HepG2 (cell line): ENCODE results near the gene MYO18A. TPM values are rescaled to one million over a fixed set of nuclear protein-coding genes. Genes with fewer than 3 reads are reported as not detected.

Source experiments
- ATAC-seq: fragments of 200-7000 bp; cut with Tn5 transposase; 3 replicates; pipeline ENCODE4 v1.9.1; 2020; ENCODE audit warnings: mild to moderate bottlenecking, moderate library complexity
- BruUV-seq: library from RNA; stranded (reverse); fragments of 400-500 nt; replicated peaks from 2 replicates; lab custom pipeline; 2021; lab: Mats Ljungman, UMichigan
- CTCF ChIA-PET: fragments of 300-600 bp; formaldehyde crosslinking; extraction: SDS; loops from one replicate; lab custom pipeline; 2021; ENCODE audit warnings: low total read pairs, inconsistent platforms, low intra/inter-chr PET ratio; lab: Yijun Ruan, JAX
- POLR2A ChIA-PET: fragments of 350-600 bp; sonication (Branson Sonifier 250); formaldehyde crosslinking; loops from one replicate; lab custom pipeline; 2020; ENCODE audit warnings: antibody characterized with exemption, inconsistent platforms; lab: Yijun Ruan, JAX
- DNase-seq: peaks from one replicate; pipeline ENCODE4 v3.0.0-alpha.2; 2015; ENCODE audit warnings: low spot score
- FAIRE-seq: peaks from 3 replicates; lab custom pipeline; 2011; peaks lifted over from hg19 to GRCh38; lab: Jason Lieb, UNC
- H2AFZ ChIP-seq: one replicate; pipeline ENCODE4 v1.6.1; 2011; ENCODE audit warnings: low read length, inconsistent platforms
- H3K27ac ChIP-seq: fragments of 300-600 bp; 3 replicates; pipeline ENCODE4 v1.8.0; 2011; ENCODE audit warnings: mixed run types, mild to moderate bottlenecking, mixed read lengths, low read length, inconsistent platforms; ENCODE audit not compliant: insufficient read depth; ENCODE audit errors: extremely low read length
- H3K27me3 ChIP-seq, 2 experiments: fragments of 200-600 bp in 1 of 2; 2 replicates in 1 of 2; 3 replicates in 1 of 2; pipeline versions ENCODE4 v1.6.0 to v1.8.0; 2011; ENCODE audit warnings: low read length in 2 of 2, mild to moderate bottlenecking in 2 of 2, moderate library complexity in 2 of 2, inconsistent platforms in 1 of 2; ENCODE audit not compliant: insufficient read depth in 2 of 2, control insufficient read depth in 1 of 2
- H3K36me3 ChIP-seq, 2 experiments: fragments of 200-600 bp in 1 of 2; replicated peaks in 1 of 2; 2 replicates in 1 of 2; 3 replicates in 1 of 2; pipeline versions ENCODE4 v1.5.1 to v1.8.0; 2011; ENCODE audit warnings: low read length in 2 of 2, inconsistent platforms in 1 of 2; ENCODE audit not compliant: insufficient read depth in 2 of 2, control insufficient read depth in 1 of 2
- H3K4me1 ChIP-seq: 2 replicates; pipeline ENCODE4 v1.5.1; 2012; ENCODE audit warnings: low read length, inconsistent platforms; ENCODE audit not compliant: insufficient read depth
- H3K4me2 ChIP-seq: 2 replicates; pipeline ENCODE4 v1.6.0; 2011; ENCODE audit warnings: low read depth, low read length, inconsistent platforms
- H3K4me3 ChIP-seq, 3 experiments: fragments of 200-600 bp in 1 of 3; sonication (generic), shearing (Covaris generic) in 1 of 3; replicated peaks in 1 of 3; 2 replicates each; pipeline ENCODE4 v1.5.1; 2011 to 2016; ENCODE audit warnings: low read length in 3 of 3, inconsistent platforms in 2 of 3, low read depth in 2 of 3, mild to moderate bottlenecking in 2 of 3, control low read depth in 1 of 3, mixed read lengths in 1 of 3; ENCODE audit not compliant: insufficient read depth in 1 of 3
- H3K79me2 ChIP-seq: one replicate; pipeline ENCODE4 v1.6.1; 2011; ENCODE audit warnings: low read length, inconsistent platforms; ENCODE audit not compliant: insufficient read depth
- H3K9ac ChIP-seq: 2 replicates; pipeline ENCODE4 v1.6.0; 2011; ENCODE audit warnings: mild to moderate bottlenecking, low read depth, low read length, inconsistent platforms; ENCODE audit not compliant: insufficient read depth
- H3K9me3 ChIP-seq: 2 replicates; pipeline ENCODE4 v1.5.1; 2012; ENCODE audit warnings: mild to moderate bottlenecking, low read length
- H4K20me1 ChIP-seq: 2 replicates; pipeline ENCODE4 v1.6.0; 2011; ENCODE audit warnings: inconsistent platforms, mild to moderate bottlenecking, low read length, moderate library complexity; ENCODE audit not compliant: insufficient read depth
- ATM ChIP-seq: fragments of 450-650 bp; IDR thresholded peaks from 2 replicates; pipeline ENCODE4 v1.7.1; 2017; ENCODE audit warnings: mild to moderate bottlenecking, borderline replicate concordance
- BCLAF1 ChIP-seq: fragments of 450-650 bp; IDR thresholded peaks from 2 replicates; pipeline ENCODE4 v1.6.1; 2017; ENCODE audit warnings: mild to moderate bottlenecking
- HOXA5 ChIP-seq: sonication (generic); formaldehyde crosslinking; IDR thresholded peaks from 2 replicates; pipeline ENCODE4 v1.4.0; 2020; ENCODE audit warnings: missing genetic modification reagents
- JUN ChIP-seq: sonication (generic); formaldehyde crosslinking; IDR thresholded peaks from 2 replicates; pipeline ENCODE4 v1.4.0; 2020; ENCODE audit warnings: mild to moderate bottlenecking, missing genetic modification reagents
- MXI1 ChIP-seq: IDR thresholded peaks from 3 replicates; pipeline ENCODE4 v1.6.1; 2012; ENCODE audit warnings: low read depth, low read length, inconsistent platforms, borderline replicate concordance
- RARG ChIP-seq: sonication (generic); formaldehyde crosslinking; IDR thresholded peaks from 2 replicates; pipeline ENCODE4 v1.4.0; 2020; ENCODE audit warnings: low read depth, mild to moderate bottlenecking, missing genetic modification reagents
- SATB2 ChIP-seq: sonication (generic); formaldehyde crosslinking; IDR thresholded peaks from 2 replicates; pipeline ENCODE4 v1.5.0; 2020; ENCODE audit warnings: missing genetic modification reagents
- SRF ChIP-seq: IDR thresholded peaks from 2 replicates; pipeline ENCODE4 v1.6.1; 2011; ENCODE audit warnings: mild to moderate bottlenecking, low read depth, low read length, moderate library complexity
- TAF15 ChIP-seq: fragments of 200-400 bp; formaldehyde crosslinking; IDR thresholded peaks from one replicate; pipeline ENCODE4 v1.6.1; 2018; ENCODE audit warnings: mild to moderate bottlenecking, low read depth, low read length; ENCODE audit not compliant: poor library complexity, severe bottlenecking
- U2AF1 ChIP-seq: fragments of 200-400 bp; formaldehyde crosslinking; optimal IDR thresholded peaks from 2 replicates; pipeline ENCODE3; 2017; ENCODE audit warnings: mild to moderate bottlenecking, low read depth, low read length
- ZNF207 ChIP-seq: fragments of 450-650 bp; IDR thresholded peaks from 2 replicates; pipeline ENCODE4 v1.6.1; 2016; ENCODE audit warnings: antibody characterized with exemption, borderline replicate concordance
- ZNF3 ChIP-seq: IDR thresholded peaks from 2 replicates; pipeline ENCODE4 v1.7.0; 2017; ENCODE audit warnings: inconsistent platforms
- ZNF784 ChIP-seq: sonication (generic); formaldehyde crosslinking; IDR thresholded peaks from 2 replicates; pipeline ENCODE4 v1.5.1; 2020; ENCODE audit warnings: missing genetic modification reagents, mild to moderate bottlenecking, borderline replicate concordance
- WGBS: methylation state at CpG from one replicate; pipeline ENCODE4 v1.1.6; 2017; ENCODE audit warnings: low lambda C conversion rate; 5-methylcytosine and 5-hydroxymethylcytosine counted together
- in situ Hi-C: cut with HindIII; loops from 2 replicates; pipeline ENCODE4 v1.10.0; 2017; ENCODE audit warnings: low pct_unique_long_range_greater_than_20kb; ENCODE audit not compliant: extremely low pct_ligation_motif_present
- intact Hi-C: fragments of 100-400 bp; cut with micrococcal nuclease; formaldehyde crosslinking; loops from one replicate; pipeline ENCODE4 v1.10.0; 2022; ENCODE audit not compliant: unreplicated experiment
- polyA plus RNA-seq, 8 experiments: library from polyadenylated mRNA; depleted of rRNA in 3 of 8; stranded (reverse) in 7 of 8; unstranded in 1 of 8; fragments of >200 nt; fragmentation: Illumina TruSeq in 4 of 8; extraction: Trizol in 4 of 8; gene quantifications; 2 replicates each; pipeline versions ENCODE4 v1.2.1 to v1.2.3, GENCODE V29; 2011 to 2016; ENCODE audit warnings: low read depth in 4 of 8, missing spikeins in 1 of 8, mixed read lengths in 1 of 8; ENCODE audit not compliant: insufficient read depth in 1 of 8
- total RNA-seq, 5 experiments: library from RNA; depleted of rRNA; stranded (reverse); fragments of >200 nt; fragmentation: Illumina TruSeq; extraction: Trizol; gene quantifications; 2 replicates each; pipeline ENCODE4 v1.2.3, GENCODE V29; 2016; ENCODE audit warnings: low read depth in 1 of 5
- TF ChIP-seq, protein P1 (sequence below): sonication (generic); formaldehyde crosslinking; IDR thresholded peaks from 2 replicates; pipeline ENCODE4 v1.5.0; 2020; ENCODE audit warnings: missing genetic modification reagents
- TF ChIP-seq, protein P2 (sequence below): sonication (generic); formaldehyde crosslinking; IDR thresholded peaks from 2 replicates; pipeline ENCODE4 v1.4.0; 2020; ENCODE audit warnings: mild to moderate bottlenecking, low read depth, missing genetic modification reagents
- TF ChIP-seq, protein P3 (sequence below): sonication (generic); formaldehyde crosslinking; IDR thresholded peaks from 2 replicates; pipeline ENCODE4 v1.4.0; 2020; ENCODE audit warnings: missing genetic modification reagents

MYO18A gene
- total and polyA plus RNA-seq, 2 of the 13 experiments (the other 11 are each of a cell fraction or from before 2014, with no cell fraction given), result 16.8 to 24.8 TPM

GRCh38 chr17:29060475-29060874 lies 119.7 kb downstream of the MYO18A start:
- intact Hi-C loops, result no loop called here
- Histone ChIP-seq H3K4me2 (no peak overlapping the region), H4K20me1 (no peaks in the 10 kb centered on the region), H3K9ac (no peak overlapping the region), H3K4me3 (no peak overlapping the region), H3K4me1 (no peaks in the 10 kb centered on the region), H3K27ac (no peak overlapping the region), H2AFZ (no peak overlapping the region), H3K36me3 (peaks cover 5 to 11% of the 10 kb centered on the region in 2 experiments), H3K79me2 (no peaks in the 10 kb centered on the region), H3K9me3 (no peaks in the 10 kb centered on the region), H3K27me3 (no peaks in the 10 kb centered on the region)
- in situ Hi-C loops, result no loop called here
- ChIA-PET POLR2A (interaction anchor here (0.7 to 1.1 kb wide), 3 partner anchors 17 to 92 kb away, joined by 3 to 4 read pairs (median 3); partner anchors contain the start of gene PIPOX), CTCF (no interaction called here)
- FAIRE-seq, result no peak
- WGBS, result 62% methylated on average over 6 of the region's 6 CpGs
- ATAC-seq, result peak; percentile 34
- no TSS peak for BruUV-seq
- no peak for DNase-seq
- no peak for TF ChIP-seq MXI1
- TF ChIP-seq, protein P1, sequence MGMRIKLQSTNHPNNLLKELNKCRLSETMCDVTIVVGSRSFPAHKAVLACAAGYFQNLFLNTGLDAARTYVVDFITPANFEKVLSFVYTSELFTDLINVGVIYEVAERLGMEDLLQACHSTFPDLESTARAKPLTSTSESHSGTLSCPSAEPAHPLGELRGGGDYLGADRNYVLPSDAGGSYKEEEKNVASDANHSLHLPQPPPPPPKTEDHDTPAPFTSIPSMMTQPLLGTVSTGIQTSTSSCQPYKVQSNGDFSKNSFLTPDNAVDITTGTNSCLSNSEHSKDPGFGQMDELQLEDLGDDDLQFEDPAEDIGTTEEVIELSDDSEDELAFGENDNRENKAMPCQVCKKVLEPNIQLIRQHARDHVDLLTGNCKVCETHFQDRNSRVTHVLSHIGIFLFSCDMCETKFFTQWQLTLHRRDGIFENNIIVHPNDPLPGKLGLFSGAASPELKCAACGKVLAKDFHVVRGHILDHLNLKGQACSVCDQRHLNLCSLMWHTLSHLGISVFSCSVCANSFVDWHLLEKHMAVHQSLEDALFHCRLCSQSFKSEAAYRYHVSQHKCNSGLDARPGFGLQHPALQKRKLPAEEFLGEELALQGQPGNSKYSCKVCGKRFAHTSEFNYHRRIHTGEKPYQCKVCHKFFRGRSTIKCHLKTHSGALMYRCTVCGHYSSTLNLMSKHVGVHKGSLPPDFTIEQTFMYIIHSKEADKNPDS, result no peak
- no peak for TF ChIP-seq ZNF3 (CRISPR knock-in tag)
- TF ChIP-seq HOXA5 (CRISPR knock-in tag), result no peak
- TF ChIP-seq, protein P2, sequence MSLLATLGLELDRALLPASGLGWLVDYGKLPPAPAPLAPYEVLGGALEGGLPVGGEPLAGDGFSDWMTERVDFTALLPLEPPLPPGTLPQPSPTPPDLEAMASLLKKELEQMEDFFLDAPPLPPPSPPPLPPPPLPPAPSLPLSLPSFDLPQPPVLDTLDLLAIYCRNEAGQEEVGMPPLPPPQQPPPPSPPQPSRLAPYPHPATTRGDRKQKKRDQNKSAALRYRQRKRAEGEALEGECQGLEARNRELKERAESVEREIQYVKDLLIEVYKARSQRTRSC (CRISPR knock-in tag), result no peak
- TF ChIP-seq RARG (CRISPR knock-in tag), result no peak
- no peak for TF ChIP-seq ZNF784 (CRISPR knock-in tag)
- TF ChIP-seq JUN (CRISPR knock-in tag), result no peak
- TF ChIP-seq SRF, result no peak
- TF ChIP-seq SATB2 (CRISPR knock-in tag), result no peak
- TF ChIP-seq, protein P3, sequence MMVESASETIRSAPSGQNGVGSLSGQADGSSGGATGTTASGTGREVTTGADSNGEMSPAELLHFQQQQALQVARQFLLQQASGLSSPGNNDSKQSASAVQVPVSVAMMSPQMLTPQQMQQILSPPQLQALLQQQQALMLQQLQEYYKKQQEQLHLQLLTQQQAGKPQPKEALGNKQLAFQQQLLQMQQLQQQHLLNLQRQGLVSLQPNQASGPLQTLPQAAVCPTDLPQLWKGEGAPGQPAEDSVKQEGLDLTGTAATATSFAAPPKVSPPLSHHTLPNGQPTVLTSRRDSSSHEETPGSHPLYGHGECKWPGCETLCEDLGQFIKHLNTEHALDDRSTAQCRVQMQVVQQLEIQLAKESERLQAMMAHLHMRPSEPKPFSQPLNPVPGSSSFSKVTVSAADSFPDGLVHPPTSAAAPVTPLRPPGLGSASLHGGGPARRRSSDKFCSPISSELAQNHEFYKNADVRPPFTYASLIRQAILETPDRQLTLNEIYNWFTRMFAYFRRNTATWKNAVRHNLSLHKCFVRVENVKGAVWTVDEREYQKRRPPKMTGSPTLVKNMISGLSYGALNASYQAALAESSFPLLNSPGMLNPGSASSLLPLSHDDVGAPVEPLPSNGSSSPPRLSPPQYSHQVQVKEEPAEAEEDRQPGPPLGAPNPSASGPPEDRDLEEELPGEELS (CRISPR knock-in tag), result no peak
- no peak for TF ChIP-seq TAF15
- TF ChIP-seq U2AF1, result no peak
- TF ChIP-seq ATM, result no peak
- no peak for TF ChIP-seq ZNF207
- no peak for TF ChIP-seq BCLAF1
